Embryonic facial prominence (tissue), 1 donor: Measurements from ENCODE around the gene HSP90AA1.
"Not testable (repeated sequence)": the region's sequence is repeated elsewhere in the genome, so short reads cannot be mapped to it uniquely, and the experiment has no call there.

Experiments
- DNase-seq: peaks from one replicate; pipeline ENCODE4 v3.0.0-alpha.2; 2016; ENCODE audit errors: extremely low spot score

HSP90AA1 gene

GRCh38 chr14:102071283-102071998, 15.4 kb downstream of the HSP90AA1 start:
- no peak for DNase-seq

GRCh38 chr14:102066041-102066451, 20.8 kb downstream of the HSP90AA1 start:
- no peak for DNase-seq

GRCh38 chr14:102064590-102064989, 22.3 kb downstream of the HSP90AA1 start:
- DNase-seq = not testable (repeated sequence)

GRCh38 chr14:102063808-102064429, 22.9 kb downstream of the HSP90AA1 start:
- no peak for DNase-seq

GRCh38 chr14:102063109-102063807, 23.6 kb downstream of the HSP90AA1 start:
- peak; percentile 58 for DNase-seq

GRCh38 chr14:102058961-102059360, 27.9 kb downstream of the HSP90AA1 start:
- DNase-seq = no peak

- no peak for DNase-seq
Measured at GRCh38 chr14:102058146-102058545, 28.7 kb downstream of the HSP90AA1 start.

- DNase-seq = no peak
Measured at GRCh38 chr14:102057480-102058114, 29.2 kb downstream of the HSP90AA1 start.

- no peak for DNase-seq
Measured at GRCh38 chr14:102056694-102057442, 30.0 kb downstream of the HSP90AA1 start.

- no peak for DNase-seq
Measured at GRCh38 chr14:102055181-102055901, 31.5 kb downstream of the HSP90AA1 start.

- no peak for DNase-seq
Measured at GRCh38 chr14:102052522-102052921, 34.3 kb downstream of the HSP90AA1 start.

- DNase-seq = peak; percentile 37
Measured at GRCh38 chr14:102050625-102051024, 36.2 kb downstream of the HSP90AA1 start.

- no peak for DNase-seq
Measured at GRCh38 chr14:102050026-102050405, 36.8 kb downstream of the HSP90AA1 start.

GRCh38 chr14:102049258-102050025, 37.4 kb downstream of the HSP90AA1 start:
- DNase-seq = no peak

GRCh38 chr14:102047808-102048540, 38.9 kb downstream of the HSP90AA1 start:
- no peak for DNase-seq

- DNase-seq = no peak
Measured at GRCh38 chr14:102046337-102047278, 40.2 kb downstream of the HSP90AA1 start.

- no peak for DNase-seq
Measured at GRCh38 chr14:102044566-102044965, 42.3 kb downstream of the HSP90AA1 start.
